HEK293 (cell line): ENCODE measurements around the gene COX20.

Experiments
- HOXA7 ChIP-seq: sonication (generic); formaldehyde crosslinking; IDR thresholded peaks from 2 replicates; pipeline ENCODE4 v1.8.1; 2022; ENCODE audit warnings: missing genetic modification reagents, borderline replicate concordance
- IKZF3 ChIP-seq: fragments of 450-650 bp; IDR thresholded peaks from 2 replicates; pipeline ENCODE4 v1.5.0; 2018; ENCODE audit warnings: missing biosample characterization, mild to moderate bottlenecking, missing genetic modification characterization, moderate library complexity
- SCRT2 ChIP-seq: fragments of 450-650 bp; formaldehyde crosslinking; IDR thresholded peaks from 2 replicates; pipeline ENCODE4 v1.5.1; 2016; ENCODE audit warnings: missing biosample characterization, missing genetic modification characterization
- ZBTB17 ChIP-seq: fragments of 450-650 bp; formaldehyde crosslinking; IDR thresholded peaks from 2 replicates; pipeline ENCODE4 v1.5.1; 2016; ENCODE audit warnings: missing biosample characterization, missing genetic modification characterization
- ZBTB20 ChIP-seq: fragments of 450-650 bp; formaldehyde crosslinking; IDR thresholded peaks from 2 replicates; pipeline ENCODE4 v1.5.1; 2016; ENCODE audit warnings: missing biosample characterization, missing genetic modification characterization
- ZBTB44 ChIP-seq: fragments of 450-650 bp; IDR thresholded peaks from 2 replicates; pipeline ENCODE4 v1.5.1; 2018; ENCODE audit warnings: missing biosample characterization, mild to moderate bottlenecking, missing genetic modification characterization
- ZFP37 ChIP-seq: fragments of 450-650 bp; formaldehyde crosslinking; IDR thresholded peaks from 2 replicates; pipeline ENCODE4 v1.5.1; 2016; ENCODE audit warnings: missing biosample characterization, missing genetic modification characterization
- ZNF223 ChIP-seq: fragments of 450-650 bp; formaldehyde crosslinking; IDR thresholded peaks from 2 replicates; pipeline ENCODE4 v1.5.1; 2016; ENCODE audit warnings: missing biosample characterization, missing genetic modification characterization
- ZNF266 ChIP-seq: fragments of 450-650 bp; formaldehyde crosslinking; IDR thresholded peaks from 2 replicates; pipeline ENCODE4 v1.5.1; 2016; ENCODE audit warnings: missing biosample characterization, missing genetic modification characterization, low read depth
- ZNF302 ChIP-seq: fragments of 450-650 bp; formaldehyde crosslinking; IDR thresholded peaks from 2 replicates; pipeline ENCODE4 v1.5.1; 2016; ENCODE audit warnings: missing biosample characterization, missing genetic modification characterization, low read depth
- ZSCAN16 ChIP-seq: fragments of 450-650 bp; formaldehyde crosslinking; IDR thresholded peaks from 2 replicates; pipeline ENCODE4 v1.5.1; 2016; ENCODE audit warnings: missing biosample characterization, missing genetic modification characterization
- ZSCAN23 ChIP-seq: fragments of 450-650 bp; formaldehyde crosslinking; IDR thresholded peaks from 2 replicates; pipeline ENCODE4 v1.5.1; 2016; ENCODE audit warnings: missing biosample characterization, missing genetic modification characterization
- TF ChIP-seq, protein P1 (sequence below): fragments of 450-650 bp; formaldehyde crosslinking; IDR thresholded peaks from 2 replicates; pipeline ENCODE4 v1.5.1; 2017; ENCODE audit warnings: missing biosample characterization, missing genetic modification characterization
- TF ChIP-seq, protein P2 (sequence below): fragments of 450-650 bp; formaldehyde crosslinking; conservative IDR thresholded peaks from 2 replicates; pipeline ENCODE4 v1.5.1; 2016; ENCODE audit warnings: low read depth, missing biosample characterization, missing genetic modification characterization
- TF ChIP-seq, protein P3 (sequence below): fragments of 450-650 bp; formaldehyde crosslinking; IDR thresholded peaks from 2 replicates; pipeline ENCODE4 v1.5.1; 2016; ENCODE audit warnings: missing biosample characterization, missing genetic modification characterization
- TF ChIP-seq, protein P4 (sequence below): fragments of 450-650 bp; formaldehyde crosslinking; IDR thresholded peaks from 2 replicates; pipeline ENCODE4 v1.5.1; 2016; ENCODE audit warnings: missing biosample characterization, missing genetic modification characterization

Gene COX20

GRCh38 chr1:244834543-244835275, 749 bp upstream of the COX20 start (continued):
- TF ChIP-seq, protein P1, sequence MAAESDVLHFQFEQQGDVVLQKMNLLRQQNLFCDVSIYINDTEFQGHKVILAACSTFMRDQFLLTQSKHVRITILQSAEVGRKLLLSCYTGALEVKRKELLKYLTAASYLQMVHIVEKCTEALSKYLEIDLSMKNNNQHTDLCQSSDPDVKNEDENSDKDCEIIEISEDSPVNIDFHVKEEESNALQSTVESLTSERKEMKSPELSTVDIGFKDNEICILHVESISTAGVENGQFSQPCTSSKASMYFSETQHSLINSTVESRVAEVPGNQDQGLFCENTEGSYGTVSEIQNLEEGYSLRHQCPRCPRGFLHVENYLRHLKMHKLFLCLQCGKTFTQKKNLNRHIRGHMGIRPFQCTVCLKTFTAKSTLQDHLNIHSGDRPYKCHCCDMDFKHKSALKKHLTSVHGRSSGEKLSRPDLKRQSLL (tag by site-specific recombination) = no peak
- TF ChIP-seq ZNF266 (tag by site-specific recombination) (no peak), ZNF302 (tag by site-specific recombination) (0 out of 2 replicates have a peak, but pooled peaks have one; percentile 13), ZBTB17 (tag by site-specific recombination) (peak; percentile 48; the same call in 1 of the 2 replicates), HOXA7 (CRISPR knock-in tag) (no peak), ZBTB44 (tag by site-specific recombination) (peak; percentile 63; the same call in 1 of the 2 replicates), ZSCAN23 (tag by site-specific recombination) (peak; percentile 37; the same call in 1 of the 2 replicates), ZBTB20 (tag by site-specific recombination) (peak; percentile 79; the same call in 1 of the 2 replicates), ZFP37 (tag by site-specific recombination) (peak; percentile 78), SCRT2 (tag by site-specific recombination) (peak; percentile 63), ZNF223 (no peak), IKZF3 (tag by site-specific recombination) (0 out of 2 replicates have a peak, but pooled peaks have one; percentile 7), ZSCAN16 (tag by site-specific recombination) (0 out of 2 replicates have a peak, but pooled peaks have one; percentile 14)
- TF ChIP-seq, protein P2, sequence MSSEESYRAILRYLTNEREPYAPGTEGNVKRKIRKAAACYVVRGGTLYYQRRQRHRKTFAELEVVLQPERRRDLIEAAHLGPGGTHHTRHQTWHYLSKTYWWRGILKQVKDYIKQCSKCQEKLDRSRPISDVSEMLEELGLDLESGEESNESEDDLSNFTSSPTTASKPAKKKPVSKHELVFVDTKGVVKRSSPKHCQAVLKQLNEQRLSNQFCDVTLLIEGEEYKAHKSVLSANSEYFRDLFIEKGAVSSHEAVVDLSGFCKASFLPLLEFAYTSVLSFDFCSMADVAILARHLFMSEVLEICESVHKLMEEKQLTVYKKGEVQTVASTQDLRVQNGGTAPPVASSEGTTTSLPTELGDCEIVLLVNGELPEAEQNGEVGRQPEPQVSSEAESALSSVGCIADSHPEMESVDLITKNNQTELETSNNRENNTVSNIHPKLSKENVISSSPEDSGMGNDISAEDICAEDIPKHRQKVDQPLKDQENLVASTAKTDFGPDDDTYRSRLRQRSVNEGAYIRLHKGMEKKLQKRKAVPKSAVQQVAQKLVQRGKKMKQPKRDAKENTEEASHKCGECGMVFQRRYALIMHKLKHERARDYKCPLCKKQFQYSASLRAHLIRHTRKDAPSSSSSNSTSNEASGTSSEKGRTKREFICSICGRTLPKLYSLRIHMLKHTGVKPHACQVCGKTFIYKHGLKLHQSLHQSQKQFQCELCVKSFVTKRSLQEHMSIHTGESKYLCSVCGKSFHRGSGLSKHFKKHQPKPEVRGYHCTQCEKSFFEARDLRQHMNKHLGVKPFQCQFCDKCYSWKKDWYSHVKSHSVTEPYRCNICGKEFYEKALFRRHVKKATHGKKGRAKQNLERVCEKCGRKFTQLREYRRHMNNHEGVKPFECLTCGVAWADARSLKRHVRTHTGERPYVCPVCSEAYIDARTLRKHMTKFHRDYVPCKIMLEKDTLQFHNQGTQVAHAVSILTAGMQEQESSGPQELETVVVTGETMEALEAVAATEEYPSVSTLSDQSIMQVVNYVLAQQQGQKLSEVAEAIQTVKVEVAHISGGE (tag by site-specific recombination) = peak; percentile 91
- TF ChIP-seq, protein P3, sequence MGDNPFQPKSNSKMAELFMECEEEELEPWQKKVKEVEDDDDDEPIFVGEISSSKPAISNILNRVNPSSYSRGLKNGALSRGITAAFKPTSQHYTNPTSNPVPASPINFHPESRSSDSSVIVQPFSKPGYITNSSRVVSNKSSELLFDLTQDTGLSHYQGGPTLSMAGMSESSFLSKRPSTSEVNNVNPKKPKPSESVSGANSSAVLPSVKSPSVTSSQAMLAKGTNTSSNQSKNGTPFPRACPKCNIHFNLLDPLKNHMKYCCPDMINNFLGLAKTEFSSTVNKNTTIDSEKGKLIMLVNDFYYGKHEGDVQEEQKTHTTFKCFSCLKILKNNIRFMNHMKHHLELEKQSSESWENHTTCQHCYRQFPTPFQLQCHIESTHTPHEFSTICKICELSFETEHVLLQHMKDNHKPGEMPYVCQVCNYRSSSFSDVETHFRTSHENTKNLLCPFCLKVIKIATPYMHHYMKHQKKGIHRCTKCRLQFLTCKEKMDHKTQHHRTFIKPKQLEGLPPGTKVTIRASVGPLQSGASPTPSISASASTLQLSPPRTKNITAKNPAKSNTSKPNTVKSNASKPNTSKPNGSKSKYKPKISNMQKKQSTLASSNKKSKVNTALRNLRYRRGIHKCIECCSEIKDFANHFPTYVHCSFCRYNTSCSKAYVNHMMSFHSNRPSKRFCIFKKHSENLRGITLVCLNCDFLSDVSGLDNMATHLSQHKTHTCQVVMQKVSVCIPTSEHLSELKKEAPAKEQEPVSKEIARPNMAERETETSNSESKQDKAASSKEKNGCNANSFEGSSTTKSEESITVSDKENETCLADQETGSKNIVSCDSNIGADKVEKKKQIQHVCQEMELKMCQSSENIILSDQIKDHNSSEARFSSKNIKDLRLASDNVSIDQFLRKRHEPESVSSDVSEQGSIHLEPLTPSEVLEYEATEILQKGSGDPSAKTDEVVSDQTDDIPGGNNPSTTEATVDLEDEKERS (tag by site-specific recombination) = 0 out of 2 replicates have a peak, but pooled peaks have one; percentile 16
- TF ChIP-seq, protein P4, sequence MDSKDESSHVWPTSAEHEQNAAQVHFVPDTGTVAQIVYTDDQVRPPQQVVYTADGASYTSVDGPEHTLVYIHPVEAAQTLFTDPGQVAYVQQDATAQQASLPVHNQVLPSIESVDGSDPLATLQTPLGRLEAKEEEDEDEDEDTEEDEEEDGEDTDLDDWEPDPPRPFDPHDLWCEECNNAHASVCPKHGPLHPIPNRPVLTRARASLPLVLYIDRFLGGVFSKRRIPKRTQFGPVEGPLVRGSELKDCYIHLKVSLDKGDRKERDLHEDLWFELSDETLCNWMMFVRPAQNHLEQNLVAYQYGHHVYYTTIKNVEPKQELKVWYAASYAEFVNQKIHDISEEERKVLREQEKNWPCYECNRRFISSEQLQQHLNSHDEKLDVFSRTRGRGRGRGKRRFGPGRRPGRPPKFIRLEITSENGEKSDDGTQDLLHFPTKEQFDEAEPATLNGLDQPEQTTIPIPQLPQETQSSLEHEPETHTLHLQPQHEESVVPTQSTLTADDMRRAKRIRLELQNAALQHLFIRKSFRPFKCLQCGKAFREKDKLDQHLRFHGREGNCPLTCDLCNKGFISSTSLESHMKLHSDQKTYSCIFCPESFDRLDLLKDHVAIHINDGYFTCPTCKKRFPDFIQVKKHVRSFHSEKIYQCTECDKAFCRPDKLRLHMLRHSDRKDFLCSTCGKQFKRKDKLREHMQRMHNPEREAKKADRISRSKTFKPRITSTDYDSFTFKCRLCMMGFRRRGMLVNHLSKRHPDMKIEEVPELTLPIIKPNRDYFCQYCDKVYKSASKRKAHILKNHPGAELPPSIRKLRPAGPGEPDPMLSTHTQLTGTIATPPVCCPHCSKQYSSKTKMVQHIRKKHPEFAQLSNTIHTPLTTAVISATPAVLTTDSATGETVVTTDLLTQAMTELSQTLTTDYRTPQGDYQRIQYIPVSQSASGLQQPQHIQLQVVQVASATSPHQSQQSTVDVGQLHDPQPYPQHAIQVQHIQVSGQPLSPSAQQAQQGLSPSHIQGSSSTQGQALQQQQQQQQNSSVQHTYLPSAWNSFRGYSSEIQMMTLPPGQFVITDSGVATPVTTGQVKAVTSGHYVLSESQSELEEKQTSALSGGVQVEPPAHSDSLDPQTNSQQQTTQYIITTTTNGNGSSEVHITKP = peak; percentile 68; the same call in 1 of the 2 replicates
- TF ChIP-seq, all 188 proteins: peak for 74
